Measurements from ENCODE around the gene CARD8.
A peak's percentile ranks its signal among the peaks of the same experiment; 100 is the strongest.

The CARD8 gene

DNA sequence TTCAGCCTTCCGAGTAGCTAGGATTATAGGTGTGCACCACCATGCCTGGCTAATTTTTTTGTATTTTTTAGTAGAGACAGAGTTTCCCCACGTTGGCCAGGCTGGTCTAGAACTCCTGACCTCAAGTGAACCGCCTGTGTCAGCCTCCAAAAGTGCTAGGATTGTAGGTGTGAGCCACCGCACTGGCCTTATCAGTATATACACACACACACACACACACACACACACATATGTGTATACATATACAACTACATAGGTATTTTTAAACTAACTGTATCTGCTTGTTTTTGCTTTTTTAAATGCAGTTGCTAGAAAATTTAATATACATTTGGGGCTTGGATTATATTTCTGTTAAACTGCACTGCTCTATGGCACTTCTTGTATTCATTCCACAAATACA, 3.1 kb downstream of the CARD8 start:
- TF ChIP-seq, protein P1, sequence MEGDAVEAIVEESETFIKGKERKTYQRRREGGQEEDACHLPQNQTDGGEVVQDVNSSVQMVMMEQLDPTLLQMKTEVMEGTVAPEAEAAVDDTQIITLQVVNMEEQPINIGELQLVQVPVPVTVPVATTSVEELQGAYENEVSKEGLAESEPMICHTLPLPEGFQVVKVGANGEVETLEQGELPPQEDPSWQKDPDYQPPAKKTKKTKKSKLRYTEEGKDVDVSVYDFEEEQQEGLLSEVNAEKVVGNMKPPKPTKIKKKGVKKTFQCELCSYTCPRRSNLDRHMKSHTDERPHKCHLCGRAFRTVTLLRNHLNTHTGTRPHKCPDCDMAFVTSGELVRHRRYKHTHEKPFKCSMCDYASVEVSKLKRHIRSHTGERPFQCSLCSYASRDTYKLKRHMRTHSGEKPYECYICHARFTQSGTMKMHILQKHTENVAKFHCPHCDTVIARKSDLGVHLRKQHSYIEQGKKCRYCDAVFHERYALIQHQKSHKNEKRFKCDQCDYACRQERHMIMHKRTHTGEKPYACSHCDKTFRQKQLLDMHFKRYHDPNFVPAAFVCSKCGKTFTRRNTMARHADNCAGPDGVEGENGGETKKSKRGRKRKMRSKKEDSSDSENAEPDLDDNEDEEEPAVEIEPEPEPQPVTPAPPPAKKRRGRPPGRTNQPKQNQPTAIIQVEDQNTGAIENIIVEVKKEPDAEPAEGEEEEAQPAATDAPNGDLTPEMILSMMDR (IDR thresholded peaks at IDR 0.05; ENCODE audit: low read depth, low read length) = no peak
- TF ChIP-seq POLR2A (IDR thresholded peaks at IDR 0.05; ENCODE audit: extremely low read depth, insufficient read length) (no peak), MYC (IDR thresholded peaks at IDR 0.05; ENCODE audit: low read depth, low read length) (no peak)
- TF ChIP-seq, protein P2, sequence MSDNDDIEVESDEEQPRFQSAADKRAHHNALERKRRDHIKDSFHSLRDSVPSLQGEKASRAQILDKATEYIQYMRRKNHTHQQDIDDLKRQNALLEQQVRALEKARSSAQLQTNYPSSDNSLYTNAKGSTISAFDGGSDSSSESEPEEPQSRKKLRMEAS (IDR thresholded peaks at IDR 0.05; ENCODE audit: low read depth, low read length) = no peak
- no peak overlapping the region for H3K4me3 ChIP-seq (ENCODE audit: low read depth, low read length)
- no peak for DNase-seq (ENCODE audit: low read depth)

DNA sequence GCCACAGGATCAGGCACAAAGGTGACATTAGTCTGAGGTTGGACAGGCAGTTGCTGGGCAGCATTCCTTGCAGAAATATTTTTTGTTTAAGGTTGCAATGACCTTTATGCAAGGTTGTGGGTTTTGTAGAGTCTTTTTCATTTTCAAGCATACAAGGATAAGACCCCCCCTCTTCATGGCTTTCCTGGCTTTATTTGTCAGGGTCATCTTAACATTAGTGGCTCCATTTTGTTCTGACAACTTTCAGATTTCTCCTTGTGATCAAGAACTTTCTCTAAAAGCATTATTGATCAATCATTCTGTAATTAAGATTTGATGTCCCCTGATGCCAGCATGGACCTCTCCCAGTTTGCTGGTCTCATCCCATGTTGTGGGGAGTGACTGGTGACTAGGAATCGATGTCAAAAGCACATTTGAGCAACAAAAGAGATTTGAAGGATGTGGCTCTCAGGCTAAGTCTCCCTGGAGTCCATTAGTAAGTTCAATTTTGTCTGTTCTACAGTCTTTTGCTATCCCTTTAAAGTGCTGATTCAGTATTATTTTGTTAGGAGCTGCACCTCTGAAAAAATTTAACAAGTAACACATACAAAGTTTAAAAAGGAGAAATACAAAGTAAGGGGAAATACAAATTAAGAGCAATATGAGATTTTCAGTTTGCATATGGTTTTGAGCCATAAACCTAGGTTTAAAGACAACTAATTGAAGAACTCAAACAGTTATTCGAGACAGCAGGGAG, 5.3 kb downstream of the CARD8 start:
- DNase-seq (ENCODE audit: low read depth) = peak; percentile 44
- TF ChIP-seq, protein P2 (IDR thresholded peaks at IDR 0.05; ENCODE audit: low read depth, low read length) = 0 out of 2 replicates have a peak, but pooled peaks have one; percentile 43
- TF ChIP-seq, protein P1 (IDR thresholded peaks at IDR 0.05; ENCODE audit: low read depth, low read length) = no peak
- H3K4me3 ChIP-seq (ENCODE audit: low read depth, low read length) = peak overlapping the region; percentile 77

DNA sequence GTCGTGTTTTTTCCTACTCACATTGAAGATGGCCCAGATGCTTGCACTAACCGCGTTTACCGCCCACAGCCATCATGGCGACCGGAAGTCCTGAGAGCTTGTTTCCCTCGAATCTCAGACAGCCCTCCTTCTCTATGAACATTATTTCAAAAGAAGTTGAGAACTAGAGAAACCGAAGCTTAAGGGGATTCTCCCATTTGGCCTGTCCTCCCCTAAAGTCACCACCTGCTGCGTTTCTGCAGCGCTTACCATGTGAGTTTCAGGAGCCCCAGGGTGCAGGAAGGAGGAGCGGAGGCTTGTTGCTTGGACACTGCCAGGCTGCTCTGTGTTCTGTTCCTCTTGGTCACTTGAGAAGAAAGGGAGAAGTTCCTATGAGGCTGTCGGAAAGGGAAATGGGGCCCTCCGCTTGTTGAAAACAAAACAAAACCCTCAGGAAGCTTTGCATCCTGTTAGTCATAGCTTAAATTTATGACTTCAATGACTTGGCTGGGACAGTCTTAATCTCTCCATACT, 6.2 kb downstream of the CARD8 start:
- peak; percentile 98 for TF ChIP-seq MYC (IDR thresholded peaks at IDR 0.05; ENCODE audit: low read depth, low read length)
- peak; percentile 99 for TF ChIP-seq POLR2A (IDR thresholded peaks at IDR 0.05; ENCODE audit: extremely low read depth, insufficient read length)
- TF ChIP-seq, protein P1 (IDR thresholded peaks at IDR 0.05; ENCODE audit: low read depth, low read length) = no peak
- TF ChIP-seq, protein P2 (IDR thresholded peaks at IDR 0.05; ENCODE audit: low read depth, low read length) = peak; percentile 88
- H3K4me3 ChIP-seq (ENCODE audit: low read depth, low read length) = peak overlapping the region; percentile 77
- DNase-seq (ENCODE audit: low read depth) = peak; percentile 100

DNA sequence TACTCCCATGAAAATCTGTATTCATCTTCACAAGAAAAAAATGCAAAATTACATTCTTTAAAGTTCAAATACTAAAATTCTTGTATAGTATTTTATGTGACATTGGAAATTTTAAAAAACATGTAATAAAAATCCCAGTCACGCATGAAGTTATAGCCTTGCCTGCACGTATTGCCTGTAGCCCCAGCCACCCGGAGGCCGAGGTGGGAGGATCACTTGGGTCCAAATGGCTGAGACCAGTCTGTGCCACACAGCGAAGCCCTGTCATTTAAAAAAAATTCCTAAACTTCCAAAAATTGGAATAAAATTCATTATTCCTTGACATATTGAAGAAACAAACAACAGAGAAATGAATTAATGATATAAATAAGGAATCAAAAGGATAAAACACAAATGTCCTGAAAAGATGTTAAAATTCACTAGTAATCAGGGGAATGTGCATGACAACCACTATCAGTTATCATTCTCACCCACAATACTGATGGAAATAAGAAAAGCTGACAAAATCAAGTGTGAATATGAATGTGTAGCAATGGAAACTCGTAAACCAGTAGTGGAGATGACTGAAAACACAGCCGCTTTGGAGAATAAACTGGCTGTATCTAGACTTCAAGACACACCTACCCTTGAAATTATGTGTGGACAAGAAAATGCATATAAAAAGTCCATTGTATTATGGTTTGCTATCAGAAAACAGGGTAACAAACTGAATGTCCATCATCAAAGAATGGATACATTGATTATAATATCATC, 7.5 kb downstream of the CARD8 start:
- TF ChIP-seq MYC (IDR thresholded peaks at IDR 0.05; ENCODE audit: low read depth, low read length) = no peak
- TF ChIP-seq, protein P2 (IDR thresholded peaks at IDR 0.05; ENCODE audit: low read depth, low read length) = no peak
- no peak for TF ChIP-seq POLR2A (IDR thresholded peaks at IDR 0.05; ENCODE audit: extremely low read depth, insufficient read length)
- TF ChIP-seq, protein P1 (IDR thresholded peaks at IDR 0.05; ENCODE audit: low read depth, low read length) = no peak
- peak overlapping the region; percentile 77 for H3K4me3 ChIP-seq (ENCODE audit: low read depth, low read length)
- peak; percentile 65 for DNase-seq (ENCODE audit: low read depth)

DNA sequence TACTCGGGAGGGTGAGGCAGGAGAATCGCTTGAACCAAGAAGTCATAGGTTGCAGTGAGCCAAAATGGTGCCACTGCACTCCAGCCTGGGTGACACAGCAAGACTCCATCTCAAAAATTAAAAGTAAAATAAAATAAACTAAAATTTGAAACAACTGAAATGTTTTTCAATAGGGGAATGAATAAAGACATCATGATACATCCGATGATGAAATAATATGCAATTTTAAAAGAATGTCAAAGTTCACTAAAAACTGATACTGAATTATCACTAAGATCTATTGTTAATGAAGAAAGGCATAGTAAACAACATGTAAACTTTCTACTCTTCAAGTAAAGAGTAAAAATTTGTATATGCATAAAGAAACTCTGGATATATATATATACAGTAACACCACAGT, 8.5 kb downstream of the CARD8 start:
- TF ChIP-seq, protein P1 (IDR thresholded peaks at IDR 0.05; ENCODE audit: low read depth, low read length) = no peak
- TF ChIP-seq, protein P2 (IDR thresholded peaks at IDR 0.05; ENCODE audit: low read depth, low read length) = no peak
- TF ChIP-seq POLR2A (IDR thresholded peaks at IDR 0.05; ENCODE audit: extremely low read depth, insufficient read length) = no peak
- TF ChIP-seq MYC (IDR thresholded peaks at IDR 0.05; ENCODE audit: low read depth, low read length) = no peak
- no peak for DNase-seq (ENCODE audit: low read depth)
- H3K4me3 ChIP-seq (ENCODE audit: low read depth, low read length) = peak overlapping the region; percentile 77
